ENCODE measurements around the gene IGDCC3.

The IGDCC3 gene

GRCh38 chr15:65338823-65339222, 39.0 kb downstream of the IGDCC3 start:
- no peak for DNase-seq

DNA sequence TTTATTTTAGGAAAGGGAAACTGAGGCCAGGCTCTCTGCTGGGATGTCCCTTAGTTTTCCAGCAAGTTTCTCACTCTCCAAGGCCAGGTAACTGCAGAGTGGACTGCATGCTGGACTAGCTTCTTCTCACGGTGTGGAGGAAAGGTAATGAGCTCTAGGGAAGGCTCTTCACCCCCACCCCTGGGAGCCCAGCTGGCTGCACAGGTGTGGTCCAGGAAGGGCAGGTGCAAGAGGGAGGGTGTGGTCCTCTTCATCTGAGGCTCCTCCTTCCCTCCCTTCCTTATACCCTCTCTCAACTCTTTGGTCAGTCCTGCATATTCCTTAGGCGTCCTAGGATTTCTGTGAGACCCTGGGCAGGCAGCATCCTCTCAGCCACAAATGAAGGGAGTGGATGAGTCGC, 39.4 kb downstream of the IGDCC3 start:
- DNase-seq = no peak

DNA sequence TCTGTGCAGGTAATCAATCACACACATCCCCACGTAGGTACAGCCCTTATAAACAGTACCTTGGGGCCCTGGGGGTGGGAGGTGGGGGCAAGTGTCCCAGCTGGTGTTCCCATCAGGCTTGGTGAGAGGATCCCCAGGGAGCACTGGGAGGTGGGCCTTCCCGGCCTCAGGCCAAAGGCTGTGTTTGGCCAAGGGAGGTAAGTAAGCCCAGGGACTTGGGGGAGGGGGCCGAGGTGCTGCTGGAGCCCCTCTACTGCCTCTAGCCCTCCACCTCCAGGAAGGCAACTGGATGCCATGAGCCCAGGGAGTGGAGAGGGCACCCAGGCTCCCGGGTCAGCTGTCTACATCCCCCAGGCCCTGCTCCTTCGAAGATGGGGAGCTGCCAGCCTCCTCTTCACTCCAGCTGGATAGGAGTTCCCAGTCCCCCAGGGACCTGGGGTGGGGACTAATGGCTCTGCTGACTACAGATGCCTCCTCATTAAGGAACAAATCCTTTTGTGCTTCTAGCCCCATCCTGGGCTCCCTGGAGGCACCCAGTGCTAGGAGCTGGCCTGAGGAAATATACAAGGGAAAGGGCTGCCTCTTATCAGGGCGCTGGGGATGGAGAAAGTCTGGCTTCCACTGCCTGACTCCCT, 40.2 kb downstream of the IGDCC3 start:
- no peak for DNase-seq

GRCh38 chr15:65336493-65337435, 41.0 kb downstream of the IGDCC3 start:
- no peak for DNase-seq

GRCh38 chr15:65335278-65336055, 42.3 kb downstream of the IGDCC3 start:
- no peak for DNase-seq

GRCh38 chr15:65334586-65335231, 43.1 kb downstream of the IGDCC3 start:
- no peak for DNase-seq

- DNase-seq = no peak
These were observed 43.9 kb downstream of the IGDCC3 start for GRCh38 chr15:65333856-65334255.

DNA sequence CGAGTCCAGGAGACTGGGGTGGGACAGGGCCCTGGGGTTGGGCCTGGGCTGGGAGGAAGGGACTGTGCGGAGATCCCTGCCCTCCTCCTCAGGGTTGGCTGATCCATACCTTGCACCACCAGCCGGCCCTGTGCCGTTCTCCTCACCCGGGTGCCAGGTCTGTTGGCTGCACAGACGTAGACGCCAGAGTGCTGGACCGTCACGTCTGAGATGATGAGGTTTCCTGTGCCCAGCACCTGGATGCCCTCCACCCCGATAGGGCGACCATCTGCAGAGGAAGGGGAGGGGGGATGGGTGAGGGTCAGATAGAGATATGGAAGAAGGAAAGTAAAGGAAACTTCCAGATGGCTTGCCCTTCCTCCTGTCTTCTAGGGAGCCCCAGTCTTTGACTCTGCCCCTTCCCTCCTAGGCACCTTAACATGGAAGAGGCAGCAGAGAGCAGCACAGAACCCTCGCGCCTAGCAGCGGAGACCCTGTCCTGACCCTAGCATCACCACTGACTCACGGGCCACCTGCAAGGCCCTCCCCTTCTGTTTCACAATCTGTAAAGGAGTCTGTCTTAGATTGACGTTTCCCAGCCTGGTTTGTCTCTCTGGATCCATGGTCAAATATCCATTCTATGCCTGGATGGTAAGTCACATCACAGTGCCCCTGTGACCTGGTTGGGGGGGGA, 44.5 kb downstream of the IGDCC3 start:
- DNase-seq = no peak

- no peak for DNase-seq
These were observed 45.2 kb downstream of the IGDCC3 start for GRCh38 chr15:65332391-65333147.

DNA sequence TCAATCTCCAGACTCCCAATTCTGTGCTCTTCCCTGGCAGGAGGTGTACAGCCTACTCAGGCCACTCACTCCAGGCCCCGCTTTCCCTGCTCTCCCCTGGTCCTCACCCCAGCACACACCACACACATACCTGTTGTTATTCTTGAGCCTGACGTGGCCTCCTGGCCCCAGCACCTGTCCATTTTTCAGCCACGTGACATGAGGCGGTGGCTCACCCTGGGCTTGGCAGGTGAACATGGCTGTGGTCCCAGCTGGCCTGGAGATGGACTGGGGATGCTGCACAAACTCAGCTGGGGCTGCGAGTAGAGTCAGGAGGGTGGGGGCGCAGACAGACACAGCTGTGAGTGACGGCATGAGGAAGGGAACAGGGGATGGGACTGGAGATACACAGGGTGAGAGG, 46.0 kb downstream of the IGDCC3 start:
- no peak for DNase-seq

- DNase-seq = no peak
These were observed 46.7 kb downstream of the IGDCC3 start for GRCh38 chr15:65330934-65331645.

- DNase-seq = no peak
These were observed 47.6 kb downstream of the IGDCC3 start for GRCh38 chr15:65329984-65330735.

DNA sequence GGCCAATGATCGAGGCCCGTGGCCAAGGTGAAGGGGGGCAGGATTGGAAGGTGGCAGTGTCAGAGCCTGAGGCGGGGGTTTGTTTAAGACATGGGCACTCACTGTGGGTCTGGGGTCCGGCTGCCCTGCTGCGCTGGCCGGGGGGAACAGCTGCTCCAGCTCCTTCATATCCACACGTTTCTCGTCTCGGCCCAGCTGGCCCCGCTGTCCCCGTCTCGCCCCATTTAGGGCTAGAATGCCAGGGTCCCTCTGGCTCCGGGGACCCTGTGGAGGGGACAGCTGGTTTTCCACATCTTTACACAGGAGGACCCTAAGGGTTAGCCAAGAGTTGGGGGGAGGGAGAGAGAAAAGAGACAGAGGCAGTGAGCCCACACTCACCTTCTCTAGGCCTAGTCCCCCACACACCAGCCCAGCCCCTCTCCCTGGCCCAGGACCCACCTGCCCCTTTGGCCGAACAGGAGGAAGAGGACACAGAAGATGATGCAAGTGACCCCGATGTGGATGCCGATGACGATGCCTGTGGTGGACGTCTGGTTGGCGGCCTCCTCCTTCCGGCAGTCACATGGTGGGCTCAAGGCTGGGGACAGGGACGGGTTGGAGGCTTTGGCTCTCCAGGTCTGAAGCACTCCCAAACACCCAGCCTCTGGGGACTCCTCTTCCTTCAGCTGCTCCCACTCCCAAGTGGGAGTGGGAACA, 48.4 kb downstream of the IGDCC3 start:
- DNase-seq = no peak

DNA sequence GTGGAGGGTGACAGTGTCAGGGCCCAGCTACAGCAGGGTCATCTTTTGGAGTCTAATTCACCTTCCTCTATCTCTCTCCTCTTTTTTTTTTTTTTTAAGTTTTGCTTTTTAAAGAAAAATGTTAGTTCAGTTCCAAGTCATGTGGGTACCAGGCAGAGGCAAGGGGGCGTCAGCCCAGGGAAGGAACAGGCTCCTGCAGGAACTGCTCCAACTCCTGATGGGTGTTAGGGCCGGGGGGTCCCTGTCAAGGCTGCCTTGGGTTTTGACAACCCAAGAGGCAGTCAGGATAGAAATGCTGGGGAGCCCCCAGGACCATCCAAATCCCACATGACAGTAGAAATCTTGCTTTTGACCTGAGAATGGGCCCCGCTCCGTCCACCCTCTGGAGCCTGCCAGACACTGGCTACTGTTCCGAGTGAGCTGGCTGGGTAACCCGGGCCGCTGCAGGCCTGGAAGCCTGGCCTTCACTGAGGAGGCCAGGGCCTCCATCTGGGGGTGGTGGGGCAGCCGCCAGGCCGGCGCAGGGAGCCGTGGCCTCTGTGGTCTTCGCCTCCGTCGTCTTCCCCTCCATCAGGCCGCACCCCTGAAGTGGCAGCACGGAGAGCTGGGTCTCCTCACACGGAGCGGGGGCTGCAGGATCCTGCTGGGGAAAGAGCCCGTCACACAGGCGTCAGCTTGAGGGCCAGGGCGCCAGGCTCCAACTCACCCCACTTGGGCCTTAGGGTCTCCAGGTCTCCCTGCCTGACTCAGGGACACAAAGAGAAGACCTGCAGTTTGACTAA, 49.1 kb downstream of the IGDCC3 start:
- no peak for DNase-seq

DNA sequence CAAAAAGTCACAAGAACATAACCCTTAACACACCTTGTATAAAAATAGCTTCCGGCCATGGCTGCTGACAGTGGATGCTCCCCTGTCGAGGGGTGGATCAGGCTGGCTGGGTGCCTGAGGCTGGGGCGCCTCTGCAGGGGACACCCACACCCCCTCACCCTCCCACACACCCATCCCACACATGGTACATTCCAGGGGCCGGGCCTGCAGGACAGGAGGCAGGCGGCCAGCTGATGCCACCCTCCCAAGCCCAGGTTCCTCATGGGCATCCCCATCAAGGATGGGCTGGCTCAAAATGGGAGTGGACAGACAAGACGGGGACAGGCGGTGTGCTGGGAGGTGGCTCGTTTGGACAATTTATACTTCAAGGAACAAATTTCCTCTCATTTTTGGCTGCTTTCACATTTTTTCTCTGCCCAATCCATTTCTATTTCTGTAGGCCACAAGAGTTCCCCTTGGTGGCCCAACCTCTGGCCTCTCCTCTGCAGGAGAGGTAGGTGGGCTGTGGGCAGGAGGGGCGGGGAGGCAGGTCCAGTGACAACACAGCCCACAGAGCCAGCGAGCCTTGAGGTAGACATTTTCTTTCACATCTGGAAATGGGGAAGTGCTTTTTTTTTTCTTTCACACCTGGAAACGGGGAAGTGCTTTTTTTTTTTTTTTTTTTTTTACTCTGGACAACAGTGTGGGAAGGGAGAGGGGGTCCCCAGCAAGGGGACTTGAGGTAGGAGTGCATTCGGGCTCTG, 50.0 kb downstream of the IGDCC3 start:
- no peak for DNase-seq

DNA sequence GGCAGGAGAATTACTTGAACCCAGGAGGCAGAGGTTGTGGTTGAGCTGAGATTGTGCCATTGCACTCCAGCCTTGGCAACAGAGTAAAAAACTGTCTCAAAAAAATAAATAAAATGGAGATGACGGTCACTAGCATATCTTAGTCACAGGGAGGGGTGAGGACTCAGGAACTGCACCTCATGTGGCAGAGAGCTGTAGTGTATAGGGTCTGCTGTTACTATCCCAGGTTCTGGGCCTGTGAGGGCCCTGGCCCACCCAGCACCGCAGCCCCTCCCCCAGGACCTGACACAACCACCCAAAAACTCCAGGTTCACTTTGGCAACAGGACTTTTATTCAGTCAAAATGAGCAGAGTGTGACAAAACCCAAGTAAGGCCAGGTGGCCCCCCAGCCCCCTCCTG, 51.0 kb downstream of the IGDCC3 start:
- no peak for DNase-seq

DNA sequence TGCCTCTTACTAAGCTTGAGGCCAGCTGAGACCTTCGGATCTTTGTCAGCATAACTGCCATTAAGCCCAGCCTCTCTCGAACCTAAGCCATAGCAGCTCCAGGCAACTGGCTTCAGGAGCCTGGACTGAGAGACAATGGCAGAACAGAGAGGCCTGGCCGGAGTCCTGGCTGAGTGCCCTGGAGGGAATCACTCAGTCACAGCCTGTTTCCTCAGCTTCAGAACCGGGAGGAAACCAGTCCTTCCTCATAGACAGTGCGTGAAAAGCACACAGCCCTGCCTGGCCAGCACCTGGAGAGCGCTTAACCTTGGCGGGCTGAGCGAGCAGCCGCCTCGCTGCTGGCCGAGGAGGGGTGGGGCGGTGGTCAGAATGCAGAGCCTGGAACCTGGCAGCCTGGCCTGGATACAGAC, 51.7 kb downstream of the IGDCC3 start:
- DNase-seq = no peak

DNA sequence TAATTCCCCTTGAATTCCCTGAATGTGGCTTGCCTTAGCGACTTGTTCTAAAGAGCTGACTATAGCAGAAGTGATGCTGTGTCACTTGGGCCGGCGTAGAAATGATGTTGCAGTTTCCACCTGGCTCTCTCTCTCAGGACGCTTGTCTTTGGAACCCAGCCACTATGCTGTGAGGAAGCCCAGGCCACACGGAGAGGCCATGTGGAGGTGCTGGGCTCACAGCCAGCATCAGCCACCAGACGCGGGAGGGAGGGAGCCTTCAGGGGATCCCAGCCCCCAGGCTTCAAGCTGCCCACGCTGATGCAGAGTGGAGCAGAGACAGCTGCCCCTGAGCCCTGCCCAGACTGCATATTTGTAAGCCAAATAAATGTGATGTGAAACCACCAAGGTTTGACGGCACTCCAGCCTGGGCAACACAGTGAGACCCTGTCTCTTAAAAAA, 54.7 kb downstream of the IGDCC3 start:
- DNase-seq = no peak

Measured in activated CD8-positive, alpha-beta memory T cell treated with anti-CD3 and anti-CD28 coated beads for 24 hours (primary cell).